Left hindlimb (tissue), 1 donor: ENCODE results near the gene SYNPO2.
"Not testable (repeated sequence)": the region's sequence is repeated elsewhere in the genome, so short reads cannot be mapped to it uniquely, and the experiment has no call there.

Experiments
- DNase-seq: peaks from one replicate; pipeline ENCODE4 v3.0.0-alpha.2; 2018

The SYNPO2 gene

DNA sequence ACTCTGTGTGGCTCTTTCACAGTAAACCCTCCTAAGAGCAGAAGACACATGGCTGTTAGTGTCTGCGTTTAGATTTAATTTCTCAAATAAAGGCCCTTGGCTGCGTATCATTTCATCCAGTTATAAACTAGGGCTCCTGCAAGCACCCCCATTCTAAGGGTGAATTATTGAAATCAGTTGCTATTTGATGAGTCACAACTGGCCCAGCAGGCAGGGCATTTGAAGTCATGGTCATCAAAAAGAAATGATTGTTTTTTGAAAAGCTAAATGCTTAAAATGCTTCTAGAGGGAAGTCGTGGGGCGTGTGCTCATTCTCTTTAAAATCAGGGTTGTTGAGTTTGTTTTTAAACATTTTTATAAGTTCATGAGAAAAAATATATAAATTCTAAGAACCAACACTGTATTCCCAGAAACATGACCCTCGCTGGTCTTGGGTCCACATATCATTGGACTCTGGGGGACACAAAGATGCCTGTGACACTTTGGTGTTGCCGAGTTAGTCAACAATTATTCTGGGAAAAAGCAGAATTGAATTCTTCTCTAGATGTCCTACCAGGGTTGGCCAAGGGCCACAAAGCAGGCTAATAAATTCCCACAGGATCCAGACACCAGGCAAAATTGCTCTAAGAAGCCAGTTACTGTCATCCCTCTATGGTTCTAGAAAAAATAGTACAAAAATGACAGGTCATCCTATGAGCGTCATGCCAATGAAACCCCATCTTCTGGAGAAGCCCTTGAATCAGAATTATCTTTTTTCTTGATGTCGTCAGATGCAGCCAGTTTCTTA is 147.5 kb downstream of the SYNPO2 start:
- DNase-seq = no peak

DNA sequence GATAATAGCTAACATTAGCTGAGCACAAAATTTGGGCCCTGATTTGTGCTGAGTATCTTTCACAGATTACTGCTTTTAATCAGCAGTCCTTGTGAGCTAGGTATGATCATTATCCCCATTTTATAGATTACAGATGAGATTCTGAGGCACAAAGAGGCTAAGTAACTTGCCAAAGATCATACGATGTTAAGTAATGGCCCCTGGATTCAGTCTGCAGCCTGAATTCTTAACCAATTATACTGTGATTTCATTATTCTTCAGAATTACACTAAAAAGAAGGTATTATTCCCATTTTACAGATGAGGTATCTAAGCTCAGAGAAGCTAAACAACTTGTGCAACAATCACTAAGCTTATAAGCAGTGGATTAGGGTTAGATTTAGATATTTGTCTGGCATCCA is 149.1 kb downstream of the SYNPO2 start:
- DNase-seq = no peak

DNA sequence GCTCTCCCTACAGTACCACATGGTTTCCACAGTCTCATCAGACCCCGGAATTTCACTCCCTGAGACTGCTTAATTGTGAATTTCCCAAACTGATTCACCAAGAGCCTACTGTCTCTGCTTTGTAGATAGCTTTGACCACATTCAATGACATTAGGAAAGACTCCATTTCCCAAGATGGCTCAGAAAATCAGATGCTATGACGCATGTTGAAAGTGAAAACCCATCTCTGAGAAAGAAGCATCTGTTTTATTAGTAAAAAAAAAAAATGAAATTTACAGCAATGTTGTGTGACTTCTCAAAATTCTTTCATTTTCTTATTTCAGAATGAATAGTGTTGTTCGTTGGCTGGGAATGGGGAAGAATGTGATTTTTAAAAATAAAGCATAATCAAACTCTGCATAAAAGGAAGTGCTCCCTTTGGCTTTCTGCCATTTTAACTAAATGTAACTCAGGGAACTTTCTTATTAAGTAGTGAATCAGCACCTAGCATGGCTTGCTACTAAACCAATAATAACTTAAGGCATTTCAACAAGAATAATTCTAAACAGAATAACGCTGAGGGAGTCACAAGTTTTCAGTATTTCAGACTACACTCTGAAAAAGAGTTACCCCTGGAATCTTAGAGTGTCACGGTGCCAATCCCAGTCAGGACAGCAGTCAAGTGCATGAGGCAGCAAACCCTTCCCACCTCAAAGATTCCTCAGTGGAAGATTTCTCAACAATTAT is 149.6 kb downstream of the SYNPO2 start:
- DNase-seq = no peak

GRCh38 chr4:119039160-119039559 is 150.5 kb downstream of the SYNPO2 start:
- DNase-seq = no peak

GRCh38 chr4:119039779-119040178 is 151.1 kb downstream of the SYNPO2 start:
- no peak for DNase-seq

DNA sequence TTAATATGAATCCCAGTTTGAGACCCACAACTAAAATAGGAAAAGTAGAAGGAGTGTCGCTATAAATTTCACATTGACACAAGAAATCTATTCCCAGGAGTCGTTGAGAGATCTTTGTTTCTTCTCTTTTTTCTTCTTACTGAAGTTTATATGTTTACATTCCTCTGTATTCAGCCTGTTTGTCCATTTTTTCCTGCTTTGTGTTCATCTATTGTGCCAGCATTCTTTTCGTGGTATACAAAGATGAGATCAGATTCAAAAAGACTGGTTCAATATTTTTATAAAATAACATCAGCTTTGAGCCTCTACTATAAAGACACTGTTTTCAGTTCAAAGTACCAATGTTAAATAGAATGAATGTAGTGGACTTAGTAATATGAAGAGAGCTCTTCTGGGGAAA is 151.6 kb downstream of the SYNPO2 start:
- no peak for DNase-seq

DNA sequence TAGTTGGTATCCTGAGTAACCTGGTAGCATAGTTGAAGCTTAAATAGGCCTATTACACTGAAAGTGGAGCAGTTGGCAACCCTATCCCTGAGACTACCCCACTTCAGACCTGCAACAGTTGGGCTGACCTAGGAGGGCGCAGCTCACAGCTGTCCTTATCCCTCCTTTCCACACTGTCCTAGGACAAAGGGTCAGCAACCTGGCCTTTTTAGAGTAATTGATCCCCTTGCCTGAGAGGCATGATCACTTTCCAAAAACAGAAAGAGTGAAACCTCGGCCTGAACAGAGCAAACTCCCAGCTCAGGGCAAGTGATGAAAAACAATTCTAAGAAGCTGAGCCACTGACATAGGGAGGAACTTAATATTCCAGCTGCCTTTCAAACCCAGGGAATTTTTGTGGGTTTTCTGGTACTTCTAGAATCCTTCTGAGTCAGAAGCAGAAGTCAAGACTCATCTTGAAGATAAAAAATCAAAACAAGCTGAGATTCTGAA is 152.1 kb downstream of the SYNPO2 start:
- DNase-seq = no peak

GRCh38 chr4:119041396-119041795 is 152.7 kb downstream of the SYNPO2 start:
- DNase-seq = no peak

GRCh38 chr4:119041951-119042560 is 153.4 kb downstream of the SYNPO2 start:
- no peak for DNase-seq

- peak; percentile 53 for DNase-seq
Measured at GRCh38 chr4:119046263-119046662, 157.6 kb downstream of the SYNPO2 start.

GRCh38 chr4:119047059-119047458 is 158.4 kb downstream of the SYNPO2 start:
- DNase-seq = not testable (repeated sequence)

GRCh38 chr4:119048446-119048845 is 159.8 kb downstream of the SYNPO2 start:
- no peak for DNase-seq

DNA sequence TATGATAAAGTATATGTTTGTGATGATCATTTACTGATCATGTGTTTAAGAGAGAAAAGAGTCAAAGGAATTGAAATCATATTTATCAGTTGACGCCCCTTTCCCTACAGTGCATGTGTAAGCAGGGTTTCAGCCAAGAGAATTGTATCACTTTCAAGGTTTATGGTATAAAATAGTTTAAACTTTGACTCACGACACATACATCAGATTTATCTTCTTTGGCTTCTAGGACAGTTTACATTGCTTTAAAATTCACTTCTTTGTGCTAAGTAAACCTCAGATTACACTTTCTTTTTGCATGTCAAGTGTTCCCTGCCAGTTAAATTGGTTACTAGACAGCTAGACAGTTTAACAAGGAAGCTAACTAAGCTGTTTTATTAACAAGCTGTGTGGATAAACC is 160.7 kb downstream of the SYNPO2 start:
- no peak for DNase-seq

DNA sequence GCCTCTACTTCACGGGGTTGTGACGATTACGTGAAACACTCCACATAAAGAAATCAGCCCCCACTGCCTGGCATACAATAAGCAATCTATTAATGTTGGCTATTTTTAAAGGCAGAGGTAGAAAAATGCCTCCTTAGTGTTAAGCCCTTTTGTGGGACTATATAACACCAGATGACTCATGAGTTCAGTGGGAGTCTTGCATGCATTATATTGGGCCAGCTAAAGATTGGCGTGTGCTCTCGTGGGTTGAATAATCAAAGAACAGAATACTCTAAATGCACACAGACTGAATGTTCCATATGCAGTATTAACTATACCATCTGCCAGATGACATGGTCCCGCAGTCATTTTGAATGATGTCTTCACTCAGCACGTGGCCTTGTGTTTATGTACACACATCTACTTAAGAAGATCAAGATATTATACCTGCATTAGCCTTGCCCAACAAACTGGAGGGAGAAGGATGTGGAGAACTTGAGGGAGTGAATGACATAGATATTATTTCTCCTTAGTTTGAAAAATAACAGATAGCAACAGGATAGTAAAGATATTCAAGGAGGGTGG is 162.0 kb downstream of the SYNPO2 start:
- DNase-seq = no peak

DNA sequence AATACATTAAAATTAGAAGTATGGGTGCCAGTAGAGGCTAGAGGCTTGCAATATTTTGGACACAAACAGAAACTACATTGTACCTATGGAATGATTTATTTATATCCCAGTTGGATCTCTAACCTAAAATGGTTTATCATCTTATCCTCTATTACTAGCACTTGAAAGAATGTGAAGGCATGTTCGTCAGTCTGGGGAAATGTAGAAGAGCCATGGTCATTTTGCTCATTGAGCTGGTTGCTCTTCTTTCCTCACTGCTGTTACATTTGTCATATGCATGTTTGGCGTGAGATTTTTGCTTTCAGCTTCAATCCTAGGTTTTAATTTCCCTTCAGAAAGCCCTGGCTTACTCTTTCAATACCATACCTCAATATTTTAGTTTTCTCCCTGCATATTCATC is 164.6 kb downstream of the SYNPO2 start:
- DNase-seq = no peak

- DNase-seq = no peak
Measured at GRCh38 chr4:119053997-119054396, 165.3 kb downstream of the SYNPO2 start.

GRCh38 chr4:119057417-119057816 is 168.8 kb downstream of the SYNPO2 start:
- no peak for DNase-seq

- DNase-seq = no peak
Measured at GRCh38 chr4:119059221-119059620, 170.6 kb downstream of the SYNPO2 start.

DNA sequence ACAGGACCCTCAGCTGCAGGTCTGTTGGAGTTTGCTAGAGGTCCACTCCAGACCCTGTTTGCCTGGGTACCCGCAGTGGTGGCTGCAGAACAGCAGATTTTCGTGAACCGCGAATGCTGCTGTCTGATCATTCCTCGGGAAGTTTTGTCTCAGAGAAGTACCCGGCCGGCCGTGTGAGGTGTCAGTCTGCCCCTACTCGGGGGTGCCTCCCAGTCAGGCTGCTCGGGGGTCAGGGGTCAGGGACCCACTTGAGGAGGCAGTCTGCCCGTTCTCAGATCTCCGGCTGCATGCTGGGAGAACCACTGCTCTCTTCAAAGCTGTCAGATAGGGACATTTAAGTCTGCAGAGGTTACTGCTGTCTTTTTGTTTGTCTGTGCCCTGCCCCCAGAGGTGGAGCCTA is 178.5 kb downstream of the SYNPO2 start:
- DNase-seq = not testable (repeated sequence)

- not testable (repeated sequence) for DNase-seq
Measured at GRCh38 chr4:119067670-119068360, 179.2 kb downstream of the SYNPO2 start.

GRCh38 chr4:119068529-119068962 is 179.9 kb downstream of the SYNPO2 start:
- no peak for DNase-seq

- DNase-seq = no peak
Measured at GRCh38 chr4:119070301-119070700, 181.6 kb downstream of the SYNPO2 start.
